DMS114 treated with DMSO at 0.1 percent for 48 hours (cell line): ENCODE results near the gene IL1RAPL2.
"Not testable (repeated sequence)": the region's sequence is repeated elsewhere in the genome, so short reads cannot be mapped to it uniquely, and the experiment has no call there.

Source experiments
- DNase-seq: peaks from one replicate; lab custom pipeline; 2025; ENCODE audit not compliant: unreplicated experiment; lab: John Stamatoyannopoulos, UW

The IL1RAPL2 gene

DNA sequence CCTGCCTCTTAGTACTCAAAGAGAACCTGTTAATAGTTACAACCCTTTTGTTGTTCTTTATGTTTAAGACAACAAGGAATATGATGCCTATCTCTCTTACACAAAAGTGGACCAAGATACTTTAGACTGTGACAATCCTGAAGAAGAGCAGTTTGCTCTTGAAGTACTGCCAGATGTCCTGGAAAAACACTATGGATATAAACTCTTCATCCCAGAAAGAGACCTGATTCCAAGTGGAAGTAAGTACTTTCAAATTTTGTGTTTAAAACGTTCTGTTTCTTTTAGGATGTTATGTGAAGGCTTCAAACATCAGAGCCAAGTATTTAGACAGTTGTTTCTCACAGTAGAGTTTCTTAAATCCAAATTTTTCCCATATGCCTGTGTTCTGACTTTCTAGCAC is 1189.1 kb downstream of the IL1RAPL2 start:
- no peak for DNase-seq

DNA sequence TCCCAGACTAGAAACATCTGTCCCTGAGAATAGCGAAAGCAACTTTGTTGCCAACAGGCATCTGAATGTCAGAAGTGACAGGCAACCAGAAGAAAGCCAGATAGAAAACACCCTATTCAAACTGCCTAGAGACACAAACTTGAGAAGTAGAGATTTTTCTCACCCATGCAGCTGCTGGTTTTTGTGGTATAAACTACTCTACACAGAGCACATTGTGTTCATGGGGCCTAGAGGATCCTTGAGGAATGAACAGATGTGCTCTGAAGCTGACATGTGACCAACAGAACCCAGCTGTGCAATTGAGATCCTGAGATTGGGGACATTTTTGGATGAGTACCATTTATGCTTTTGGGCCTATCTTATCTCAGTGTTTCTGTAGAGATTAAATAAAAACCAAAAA is 1192.8 kb downstream of the IL1RAPL2 start:
- no peak for DNase-seq

DNA sequence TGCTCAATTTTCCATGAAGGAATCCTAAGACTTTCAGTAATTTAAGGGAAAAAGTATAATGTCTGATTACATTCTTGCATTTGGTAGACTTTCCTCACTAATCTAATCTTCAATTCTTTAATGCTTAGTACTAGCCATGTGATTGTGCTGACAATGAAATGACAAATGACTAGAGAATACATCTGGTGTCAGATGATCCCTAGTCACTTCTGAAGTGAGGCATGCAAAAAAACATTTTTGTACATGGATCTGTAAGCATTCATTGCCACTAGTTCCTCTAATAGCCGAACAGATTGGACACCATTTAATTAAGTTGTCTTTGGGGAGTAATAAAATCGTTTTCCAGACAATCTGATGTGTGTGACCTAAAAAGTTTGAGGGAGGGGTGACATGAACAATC is 1193.6 kb downstream of the IL1RAPL2 start:
- DNase-seq, result no peak

DNA sequence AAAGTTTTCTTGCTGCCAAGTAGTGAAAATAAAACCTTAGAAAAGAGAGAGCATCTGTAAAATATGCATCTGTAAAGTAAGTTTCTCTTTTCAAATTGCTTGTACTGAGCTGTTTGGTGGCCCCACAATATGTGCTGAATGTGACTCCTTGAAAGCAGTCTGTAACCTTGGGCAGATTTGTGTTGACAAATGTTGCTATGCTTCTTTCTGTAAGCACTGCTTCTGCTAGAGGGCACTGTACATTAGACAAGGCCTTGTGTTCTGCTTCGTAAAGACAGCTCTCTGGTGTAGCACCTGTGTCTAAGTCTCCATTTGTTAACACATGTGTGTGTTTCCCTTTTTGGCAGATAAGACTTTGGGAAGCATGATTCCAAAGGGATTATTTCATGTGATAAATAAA is 1199.7 kb downstream of the IL1RAPL2 start:
- no peak for DNase-seq

DNA sequence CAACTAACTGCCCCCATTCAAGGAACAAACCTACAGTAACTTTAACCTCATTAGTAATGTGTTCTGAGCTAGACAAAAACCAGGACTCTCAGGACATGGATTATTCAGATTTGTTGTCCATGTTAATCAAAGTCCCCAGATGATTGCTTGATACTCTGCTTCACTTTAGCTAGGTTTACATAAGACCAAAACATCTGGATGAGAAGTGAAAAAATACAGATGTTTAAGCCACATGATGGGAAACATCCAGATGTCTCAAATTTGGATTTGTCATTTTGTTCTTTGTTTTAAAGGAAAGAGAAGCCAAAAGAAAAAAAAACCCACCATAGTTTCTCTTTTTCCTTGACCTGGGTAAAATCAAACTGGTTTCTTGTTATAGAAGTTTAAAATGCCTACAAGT is 1207.8 kb downstream of the IL1RAPL2 start:
- DNase-seq, result no peak

DNA sequence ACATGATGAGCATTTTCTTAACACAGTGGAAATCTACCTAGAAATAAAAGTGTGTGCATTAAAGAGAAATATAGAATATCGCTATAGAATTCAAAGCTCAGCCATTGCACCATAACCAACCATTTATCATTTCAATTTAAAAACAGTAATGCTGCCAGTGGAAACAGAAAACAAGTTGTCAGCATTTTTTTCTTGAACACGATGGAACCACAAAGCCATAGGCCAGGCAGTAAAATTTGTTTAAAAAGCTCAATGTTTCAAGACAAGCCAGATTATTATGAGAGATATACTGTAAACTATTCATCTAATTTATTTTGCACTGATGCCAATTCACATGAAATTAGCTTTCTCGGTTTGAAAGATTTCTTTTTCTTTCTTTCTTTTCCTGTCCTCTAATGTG is 1209.7 kb downstream of the IL1RAPL2 start:
- DNase-seq, result no peak

DNA sequence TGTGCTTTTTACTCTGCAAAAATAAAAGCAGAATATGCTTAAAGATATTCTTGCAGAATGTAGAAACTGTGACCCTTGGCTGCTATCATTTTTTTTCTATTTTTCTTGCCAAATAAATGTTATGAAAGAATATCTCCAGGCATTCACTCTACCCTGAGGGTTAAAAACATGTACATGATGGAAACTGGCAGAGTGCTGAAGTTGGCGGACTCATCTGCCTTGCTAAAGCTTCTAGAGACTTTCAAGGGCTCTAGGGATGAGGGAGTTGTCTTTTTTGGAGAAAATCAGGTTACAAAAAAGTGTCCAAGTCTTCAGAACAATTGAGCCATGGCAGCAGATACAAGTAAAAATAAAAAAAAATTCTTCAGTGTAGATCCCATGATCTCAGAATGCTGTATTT is 1215.8 kb downstream of the IL1RAPL2 start:
- no peak for DNase-seq

DNA sequence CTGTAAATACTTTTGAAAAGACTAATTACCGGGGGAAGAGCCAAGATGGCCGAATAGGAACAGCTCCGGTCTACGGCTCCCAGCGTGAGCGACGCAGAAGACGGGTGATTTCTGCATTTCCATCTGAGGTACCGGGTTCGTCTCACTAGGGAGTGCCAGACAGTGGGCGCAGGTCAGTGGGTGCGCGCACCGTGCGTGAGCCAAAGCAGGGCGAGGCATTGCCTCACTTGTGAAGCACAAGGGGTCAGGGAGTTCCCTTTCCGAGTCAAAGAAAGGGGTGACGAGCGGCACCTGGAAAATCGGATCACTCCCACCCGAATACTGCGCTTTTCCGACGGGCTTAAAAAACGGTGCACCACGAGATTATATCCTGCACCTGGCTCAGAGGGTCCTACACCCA is 1230.9 kb downstream of the IL1RAPL2 start:
- not testable (repeated sequence) for DNase-seq

DNA sequence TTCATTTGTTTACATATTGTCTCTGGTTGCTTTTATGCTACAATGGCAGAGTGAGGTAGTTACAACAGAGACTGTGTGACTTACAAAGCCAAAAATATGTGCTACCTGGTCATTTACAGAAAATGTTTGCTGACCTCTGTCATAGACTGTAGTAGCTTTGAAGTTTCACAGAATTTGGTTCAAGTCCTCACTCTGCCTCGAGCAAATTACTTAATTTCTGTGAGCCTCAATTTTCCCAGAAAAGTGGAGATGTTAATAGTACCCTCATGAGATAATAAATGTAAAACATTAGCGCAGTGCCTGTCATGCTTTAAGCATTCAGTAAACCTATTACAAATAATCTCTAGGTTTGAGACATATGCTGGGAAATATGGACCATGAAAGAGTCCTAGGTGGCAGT is 1237.9 kb downstream of the IL1RAPL2 start:
- no peak for DNase-seq

DNA sequence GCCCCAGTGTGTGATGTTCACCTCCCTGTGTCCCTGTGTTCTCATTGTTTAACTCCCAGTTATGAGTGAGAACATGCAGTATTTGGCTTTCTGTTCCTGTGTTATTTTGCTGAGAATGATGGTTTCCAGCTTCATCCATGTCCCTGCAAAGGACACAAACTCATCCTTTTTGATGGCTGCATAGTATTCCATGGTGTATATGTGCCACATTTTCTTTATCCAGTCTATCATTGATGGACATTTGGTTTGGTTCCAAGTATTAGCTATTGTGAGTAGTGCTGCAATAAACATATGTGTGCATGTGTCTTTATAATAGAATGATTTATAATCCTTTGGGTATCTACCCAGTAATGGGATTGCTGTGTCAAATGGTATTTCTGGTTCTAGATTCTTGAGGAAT is 1239.7 kb downstream of the IL1RAPL2 start:
- DNase-seq, result not testable (repeated sequence)

DNA sequence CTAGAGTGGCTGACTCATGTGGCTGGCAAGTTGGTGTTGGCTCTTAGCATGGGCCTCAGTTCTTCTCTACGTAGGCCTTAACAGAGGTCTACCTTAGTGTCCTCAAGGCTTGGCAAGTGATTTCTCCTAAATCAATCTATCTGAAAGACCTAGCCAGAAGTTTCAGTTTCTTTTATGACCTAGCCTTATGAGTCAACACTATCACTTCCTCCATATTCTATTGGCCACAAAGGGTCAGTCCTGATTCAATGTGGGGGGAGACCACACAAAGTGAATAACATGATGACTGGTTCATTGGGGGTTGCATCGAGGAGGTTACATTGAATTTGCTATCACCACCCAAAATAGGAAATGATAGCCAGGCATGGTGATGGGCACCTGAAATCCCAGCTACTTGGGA is 1250.5 kb downstream of the IL1RAPL2 start:
- DNase-seq, result no peak
